Keratinocyte (primary cell): ENCODE data around the gene AKAP6. TPM values are rescaled to one million over a fixed set of nuclear protein-coding genes. Genes with fewer than 3 reads are reported as not detected.

Source experiments
- DNase-seq: peaks from one replicate; pipeline ENCODE4 v3.0.0-alpha.2; 2011; ENCODE audit warnings: low read depth, missing footprints, low spot score
- FAIRE-seq: peaks from 2 replicates; lab custom pipeline; 2011; peaks lifted over from hg19 to GRCh38; lab: Jason Lieb, UNC
- H2AFZ ChIP-seq: 2 replicates; pipeline ENCODE4 v1.6.0; 2012; ENCODE audit warnings: low read length, control low read depth, inconsistent platforms; ENCODE audit not compliant: control insufficient read depth
- H3K27ac ChIP-seq: 2 replicates; pipeline ENCODE4 v1.5.1; 2011; ENCODE audit warnings: low read length; ENCODE audit not compliant: control insufficient read depth, insufficient read depth
- H3K27me3 ChIP-seq: 3 replicates; pipeline ENCODE4 v1.6.0; 2011; ENCODE audit warnings: low read length; ENCODE audit not compliant: control insufficient read depth, insufficient read depth; ENCODE audit errors: extremely low read depth
- H3K36me3 ChIP-seq, 2 experiments: 2 replicates in 1 of 2; 3 replicates in 1 of 2; pipeline ENCODE4 v1.5.1; 2011; ENCODE audit warnings: low read length in 2 of 2, mild to moderate bottlenecking in 1 of 2; ENCODE audit not compliant: control insufficient read depth in 2 of 2, insufficient read depth in 2 of 2; ENCODE audit errors: extremely low read depth in 1 of 2
- H3K4me1 ChIP-seq: 3 replicates; pipeline ENCODE4 v1.5.1; 2011; ENCODE audit warnings: low read length; ENCODE audit not compliant: control insufficient read depth, insufficient read depth; ENCODE audit errors: extremely low read depth
- H3K4me2 ChIP-seq: 3 replicates; pipeline ENCODE4 v1.6.0; 2011; ENCODE audit warnings: low read depth, low read length; ENCODE audit not compliant: control insufficient read depth, insufficient read depth; ENCODE audit errors: extremely low read depth
- H3K4me3 ChIP-seq, 3 experiments: fragments of 200-600 bp in 1 of 3; sonication (generic) in 1 of 3; 2 replicates in 2 of 3; 3 replicates in 1 of 3; pipeline ENCODE4 v1.5.1; 2011 to 2016; ENCODE audit warnings: low read length in 3 of 3, mild to moderate bottlenecking in 3 of 3, control low read depth in 2 of 3, inconsistent platforms in 1 of 3, low read depth in 1 of 3, mixed read lengths in 1 of 3, mixed run types in 1 of 3, moderate library complexity in 1 of 3; ENCODE audit not compliant: control insufficient read depth in 2 of 3, insufficient read depth in 2 of 3; ENCODE audit errors: extremely low read depth in 1 of 3
- H3K79me2 ChIP-seq: 2 replicates; pipeline ENCODE4 v1.6.0; 2012; ENCODE audit warnings: low read length; ENCODE audit not compliant: control insufficient read depth, insufficient read depth
- H3K9ac ChIP-seq: 3 replicates; pipeline ENCODE4 v1.6.0; 2011; ENCODE audit warnings: low read length; ENCODE audit not compliant: control insufficient read depth, insufficient read depth; ENCODE audit errors: extremely low read depth
- H3K9me1 ChIP-seq: 3 replicates; pipeline ENCODE4 v1.6.0; 2011; ENCODE audit warnings: low read length; ENCODE audit not compliant: control insufficient read depth, insufficient read depth; ENCODE audit errors: extremely low read depth
- H3K9me3 ChIP-seq: 2 replicates; pipeline ENCODE4 v1.5.1; 2012; ENCODE audit warnings: low read depth, low read length; ENCODE audit not compliant: control insufficient read depth
- H4K20me1 ChIP-seq: 3 replicates; pipeline ENCODE4 v1.6.0; 2011; ENCODE audit warnings: low read length; ENCODE audit not compliant: control insufficient read depth, insufficient read depth; ENCODE audit errors: extremely low read depth
- EZH2 ChIP-seq: IDR thresholded peaks from one replicate; pipeline ENCODE4 v1.6.1; 2012; ENCODE audit warnings: inconsistent platforms, mild to moderate bottlenecking, low read length, moderate library complexity
- dilution Hi-C: fragments of 300-500 bp; cut with MboI; formaldehyde crosslinking; loops from one replicate; pipeline ENCODE4 v1.7.0; 2020; ENCODE audit warnings: low sequenced_read_pairs; ENCODE audit not compliant: extremely low pct_ligation_motif_present
- polyA plus RNA-seq, 5 experiments: library from polyadenylated mRNA; depleted of rRNA in 3 of 5; stranded (reverse) in 3 of 5; stranded (forward) in 1 of 5; unstranded in 1 of 5; fragments of >200 nt; gene quantifications; 1 replicate in 1 of 5; 2 replicates in 3 of 5; 3 replicates in 1 of 5; pipeline versions ENCODE4 v1.2.1 to v1.2.3, GENCODE V29; 2011 to 2012; ENCODE audit warnings: missing spikeins in 2 of 5, low read depth in 1 of 5, low replicate concordance in 1 of 5
- TF ChIP-seq, protein P1 (sequence below), 3 experiments: IDR thresholded peaks in 1 of 3; conservative IDR thresholded peaks in 1 of 3; optimal IDR thresholded peaks in 1 of 3; 2 replicates in 2 of 3; 3 replicates in 1 of 3; pipeline versions ENCODE3 to v1.5.1; 2011; ENCODE audit warnings: low read length in 3 of 3, mild to moderate bottlenecking in 3 of 3, moderate library complexity in 2 of 3, control low read depth in 1 of 3, inconsistent platforms in 1 of 3; ENCODE audit not compliant: insufficient read depth in 2 of 3; ENCODE audit errors: extremely low read depth in 1 of 3

AKAP6 gene
- polyA plus RNA-seq, 1 donor (not counting 4 experiments of a cell fraction or from before 2014, with no cell fraction given), result 2.0 TPM

DNA sequence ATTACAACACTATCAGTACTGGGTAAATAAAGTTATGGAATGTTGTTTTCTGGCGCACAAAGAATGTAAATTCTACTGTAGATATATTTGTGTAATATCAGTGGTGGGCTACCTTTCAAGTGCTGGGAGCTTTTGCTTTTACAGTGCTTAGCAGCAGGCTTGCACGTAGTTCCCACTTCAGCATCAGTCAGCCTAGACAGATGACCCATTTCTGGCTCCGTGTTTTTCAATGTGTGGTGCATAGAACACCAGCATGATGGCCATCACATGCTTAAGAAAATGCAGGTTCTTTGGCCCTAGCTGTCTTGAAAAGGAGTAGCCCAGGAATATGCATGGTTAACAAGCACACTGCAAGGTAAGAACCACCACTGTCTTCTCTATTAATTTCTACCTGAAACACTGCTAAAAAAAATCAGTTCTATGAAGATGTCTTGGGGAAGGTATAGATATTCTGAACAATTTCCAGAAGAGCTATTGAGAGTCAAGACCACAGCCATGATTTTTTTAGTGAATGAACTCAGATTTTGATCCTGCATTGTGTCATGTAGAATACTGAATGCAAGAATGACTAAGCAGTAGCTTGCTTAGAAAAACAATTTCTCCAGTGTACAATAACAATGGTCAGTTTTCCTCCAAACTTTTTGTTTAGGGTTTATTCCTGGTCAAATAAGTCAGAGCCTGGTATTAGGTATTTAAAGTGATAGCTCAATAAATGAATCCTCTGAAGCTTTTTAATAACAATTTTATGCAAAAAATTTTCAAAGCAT lies 195.7 kb downstream of the AKAP6 start:
- Histone ChIP-seq H3K79me2 (no peaks in the 10 kb centered on the region), H3K36me3 (no peaks in the 10 kb centered on the region), H3K27ac (no peak overlapping the region), H3K4me1 (no peaks in the 10 kb centered on the region), H3K9ac (no peak overlapping the region), H3K9me3 (no peaks in the 10 kb centered on the region), H4K20me1 (no peaks in the 10 kb centered on the region), H3K4me3 (no peak overlapping the region), H3K27me3 (no peaks in the 10 kb centered on the region), H3K4me2 (no peak overlapping the region), H3K9me1 (no peaks in the 10 kb centered on the region), H2AFZ (no peak overlapping the region)
- no peak for DNase-seq
- no peak for FAIRE-seq
- dilution Hi-C loops, result no loop called here
- TF ChIP-seq EZH2, result no peak
- TF ChIP-seq, protein P1, sequence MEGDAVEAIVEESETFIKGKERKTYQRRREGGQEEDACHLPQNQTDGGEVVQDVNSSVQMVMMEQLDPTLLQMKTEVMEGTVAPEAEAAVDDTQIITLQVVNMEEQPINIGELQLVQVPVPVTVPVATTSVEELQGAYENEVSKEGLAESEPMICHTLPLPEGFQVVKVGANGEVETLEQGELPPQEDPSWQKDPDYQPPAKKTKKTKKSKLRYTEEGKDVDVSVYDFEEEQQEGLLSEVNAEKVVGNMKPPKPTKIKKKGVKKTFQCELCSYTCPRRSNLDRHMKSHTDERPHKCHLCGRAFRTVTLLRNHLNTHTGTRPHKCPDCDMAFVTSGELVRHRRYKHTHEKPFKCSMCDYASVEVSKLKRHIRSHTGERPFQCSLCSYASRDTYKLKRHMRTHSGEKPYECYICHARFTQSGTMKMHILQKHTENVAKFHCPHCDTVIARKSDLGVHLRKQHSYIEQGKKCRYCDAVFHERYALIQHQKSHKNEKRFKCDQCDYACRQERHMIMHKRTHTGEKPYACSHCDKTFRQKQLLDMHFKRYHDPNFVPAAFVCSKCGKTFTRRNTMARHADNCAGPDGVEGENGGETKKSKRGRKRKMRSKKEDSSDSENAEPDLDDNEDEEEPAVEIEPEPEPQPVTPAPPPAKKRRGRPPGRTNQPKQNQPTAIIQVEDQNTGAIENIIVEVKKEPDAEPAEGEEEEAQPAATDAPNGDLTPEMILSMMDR (optimal IDR thresholded peaks at IDR 0.05 in 1 of 3, IDR thresholded peaks at IDR 0.05 in 1 of 3, conservative IDR thresholded peaks at IDR 0.05 in 1 of 3; ENCODE audit: extremely low read depth in 1 of 3, insufficient read depth in 2 of 3, low read length in 3 of 3), result no peak

DNA sequence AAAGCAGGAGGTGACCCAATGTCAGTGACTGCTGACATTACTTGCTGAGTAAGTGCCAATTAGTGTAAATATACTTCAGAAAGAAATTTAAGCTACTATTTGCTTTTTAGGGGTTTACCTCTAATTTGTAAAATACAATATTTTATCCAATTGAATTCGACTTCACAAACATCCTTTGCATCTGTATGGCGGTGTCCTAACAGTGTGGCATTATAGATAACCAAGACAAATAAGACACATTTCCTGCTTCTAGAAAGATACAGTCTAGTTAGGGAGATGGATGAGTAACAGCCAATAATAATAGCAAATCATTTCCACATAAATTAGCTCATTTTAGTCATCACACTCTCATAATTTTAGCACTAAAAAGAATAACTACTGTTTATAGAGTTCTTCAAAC lies 196.5 kb downstream of the AKAP6 start:
- FAIRE-seq, result no peak
- H3K9me1 ChIP-seq, result no peaks in the 10 kb centered on the region
- DNase-seq, result no peak
- no peaks in the 10 kb centered on the region for H4K20me1 ChIP-seq
- H3K27me3 ChIP-seq, result no peaks in the 10 kb centered on the region
- no peaks in the 10 kb centered on the region for H3K36me3 ChIP-seq
- no peak overlapping the region for H3K9ac ChIP-seq
- dilution Hi-C loops, result no loop called here
- H2AFZ ChIP-seq, result no peak overlapping the region
- no peaks in the 10 kb centered on the region for H3K4me1 ChIP-seq
- no peak overlapping the region for H3K4me2 ChIP-seq
- no peak overlapping the region for H3K4me3 ChIP-seq
- H3K79me2 ChIP-seq, result no peaks in the 10 kb centered on the region
- no peaks in the 10 kb centered on the region for H3K9me3 ChIP-seq
- TF ChIP-seq, protein P1 (optimal IDR thresholded peaks at IDR 0.05 in 1 of 3, IDR thresholded peaks at IDR 0.05 in 1 of 3, conservative IDR thresholded peaks at IDR 0.05 in 1 of 3; ENCODE audit: extremely low read depth in 1 of 3, insufficient read depth in 2 of 3, low read length in 3 of 3), result no peak
- no peak for TF ChIP-seq EZH2
- no peak overlapping the region for H3K27ac ChIP-seq
